ENCODE measurements around the gene GPR82.
A peak's percentile ranks its signal among the peaks of the same experiment; 100 is the strongest.

The GPR82 gene

DNA sequence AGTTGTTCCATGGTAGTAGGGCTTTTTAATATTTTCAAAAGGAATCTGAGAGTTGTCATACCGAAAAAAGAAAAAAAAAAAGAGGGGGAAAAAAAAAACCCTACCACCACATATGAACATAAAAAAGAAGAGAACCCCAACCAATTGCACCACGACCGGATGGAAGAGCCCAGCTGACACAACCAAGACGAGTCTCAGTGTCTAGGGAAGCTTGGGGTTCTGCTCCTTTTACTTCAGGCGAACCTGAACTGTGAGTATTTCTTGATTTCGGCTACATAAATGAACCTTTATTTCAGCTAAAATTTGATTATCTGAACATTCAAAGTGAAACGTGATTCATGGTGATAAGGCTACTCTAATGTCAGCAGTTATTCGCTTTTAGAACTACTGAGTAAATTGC is 35.1 kb upstream of the GPR82 start, which contains the start of gene GPR34:
Gene GPR34, plus strand, starts transcription at position 139 of the 400 bp plus-strand sequence. CDS start 6,661 bp downstream, outside the sequence.
- Histone ChIP-seq H3K4me3 (peak within 1 kb of the TSS; percentile 41), H3K27ac (peak within 1 kb of the TSS in 1 of 2 donors; percentile 66)
- DNase-seq (ENCODE audit: low spot score) = no peak
- TF ChIP-seq, protein P1, sequence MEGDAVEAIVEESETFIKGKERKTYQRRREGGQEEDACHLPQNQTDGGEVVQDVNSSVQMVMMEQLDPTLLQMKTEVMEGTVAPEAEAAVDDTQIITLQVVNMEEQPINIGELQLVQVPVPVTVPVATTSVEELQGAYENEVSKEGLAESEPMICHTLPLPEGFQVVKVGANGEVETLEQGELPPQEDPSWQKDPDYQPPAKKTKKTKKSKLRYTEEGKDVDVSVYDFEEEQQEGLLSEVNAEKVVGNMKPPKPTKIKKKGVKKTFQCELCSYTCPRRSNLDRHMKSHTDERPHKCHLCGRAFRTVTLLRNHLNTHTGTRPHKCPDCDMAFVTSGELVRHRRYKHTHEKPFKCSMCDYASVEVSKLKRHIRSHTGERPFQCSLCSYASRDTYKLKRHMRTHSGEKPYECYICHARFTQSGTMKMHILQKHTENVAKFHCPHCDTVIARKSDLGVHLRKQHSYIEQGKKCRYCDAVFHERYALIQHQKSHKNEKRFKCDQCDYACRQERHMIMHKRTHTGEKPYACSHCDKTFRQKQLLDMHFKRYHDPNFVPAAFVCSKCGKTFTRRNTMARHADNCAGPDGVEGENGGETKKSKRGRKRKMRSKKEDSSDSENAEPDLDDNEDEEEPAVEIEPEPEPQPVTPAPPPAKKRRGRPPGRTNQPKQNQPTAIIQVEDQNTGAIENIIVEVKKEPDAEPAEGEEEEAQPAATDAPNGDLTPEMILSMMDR (IDR thresholded peaks at IDR 0.05) = no peak

DNA sequence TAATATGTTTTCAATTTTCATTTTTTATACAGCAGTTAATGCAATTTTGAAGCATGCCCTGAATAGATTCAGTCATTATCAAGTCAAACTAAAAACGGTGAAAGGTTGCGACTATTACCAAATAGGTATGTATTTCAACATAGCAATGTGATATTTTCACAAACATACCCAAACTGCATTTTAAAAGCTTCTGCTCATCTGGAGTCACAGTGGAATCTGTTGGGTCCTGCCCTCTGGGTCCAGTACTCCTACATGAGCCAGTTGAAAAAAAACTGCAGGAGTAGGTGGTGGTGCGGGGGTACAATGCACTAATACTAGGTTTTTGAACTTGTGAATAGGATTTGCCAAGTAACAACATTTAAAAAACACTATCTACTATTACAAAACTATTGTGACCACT is 34.3 kb upstream of the GPR82 start:
- no peak for DNase-seq (ENCODE audit: low spot score)
- Histone ChIP-seq H3K27ac (peak overlapping the region in 1 of 2 donors; percentile 66), H3K4me3 (peak overlapping the region; percentile 25)
- TF ChIP-seq, protein P1 (IDR thresholded peaks at IDR 0.05) = no peak

DNA sequence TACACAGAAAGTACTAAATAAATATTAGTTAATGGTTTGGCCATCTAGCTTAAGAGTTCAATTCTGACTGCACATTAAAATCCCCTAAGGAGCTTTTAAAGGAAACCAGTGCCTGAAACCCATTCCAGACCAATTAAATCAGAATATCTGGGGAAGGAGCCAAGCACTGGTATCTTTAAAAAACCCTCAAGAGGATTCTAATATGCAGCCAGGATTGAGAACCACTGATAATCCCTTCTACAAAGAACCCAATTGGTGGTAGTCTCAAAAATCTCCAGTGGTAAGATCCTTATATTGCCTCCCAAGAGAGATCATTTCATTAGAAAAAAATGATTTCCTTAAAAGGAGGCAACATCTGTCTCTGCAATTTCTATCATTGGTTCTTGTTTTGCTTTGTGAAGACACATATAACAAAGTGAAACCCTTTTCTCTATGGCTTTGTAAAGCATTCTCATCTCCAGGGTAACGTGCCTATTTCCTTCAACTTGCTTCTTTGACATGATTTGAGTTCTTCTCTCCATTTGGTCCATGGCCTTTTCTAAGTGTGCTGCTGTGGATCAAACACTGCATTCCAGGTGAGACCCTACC is 31.7 kb upstream of the GPR82 start:
- H3K27ac ChIP-seq = peak overlapping the region; percentile 50 to 64
- peak overlapping the region; percentile 12 for H3K4me3 ChIP-seq
- no peak for DNase-seq (ENCODE audit: low spot score)
- TF ChIP-seq, protein P1 (IDR thresholded peaks at IDR 0.05) = no peak

DNA sequence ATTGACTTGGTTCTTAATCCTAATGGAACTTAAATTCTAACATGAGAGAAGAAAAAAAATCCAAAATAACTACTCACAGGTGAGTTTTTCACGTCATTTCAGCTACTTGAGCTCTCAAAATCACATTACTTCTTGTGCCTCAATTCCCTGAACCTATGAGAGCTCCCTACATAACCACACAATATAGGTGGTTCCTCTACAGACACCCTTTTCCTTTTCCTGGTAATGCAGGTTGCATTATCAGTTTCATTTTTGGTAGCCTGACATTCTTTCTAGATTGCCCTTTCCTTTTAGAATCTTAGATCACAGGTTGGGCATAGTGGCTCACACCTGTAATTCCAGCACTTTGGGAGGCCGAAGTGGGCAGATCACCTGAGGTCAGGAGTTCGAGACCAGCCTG is 31.0 kb upstream of the GPR82 start:
- DNase-seq (ENCODE audit: low spot score) = no peak
- TF ChIP-seq, protein P1 (IDR thresholded peaks at IDR 0.05) = no peak
- Histone ChIP-seq H3K27ac (peak overlapping the region in 1 of 2 donors; percentile 64), H3K4me3 (no peak overlapping the region)

DNA sequence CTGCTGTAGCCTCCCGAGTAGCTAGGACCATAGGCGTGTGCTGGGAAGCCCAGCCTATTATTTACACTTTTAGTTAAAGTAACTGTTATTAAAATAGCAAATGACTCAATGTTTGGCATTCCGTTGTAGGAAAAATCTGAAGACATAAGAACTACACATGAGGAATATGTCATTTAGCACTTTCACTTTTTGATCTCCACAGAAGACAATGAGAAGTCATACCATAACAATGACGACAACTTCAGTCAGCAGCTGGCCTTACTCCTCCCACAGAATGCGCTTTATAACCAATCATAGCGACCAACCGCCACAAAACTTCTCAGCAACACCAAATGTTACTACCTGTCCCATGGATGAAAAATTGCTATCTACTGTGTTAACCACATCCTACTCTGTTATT is 28.6 kb upstream of the GPR82 start:
- no peak overlapping the region for H3K27ac ChIP-seq
- TF ChIP-seq, protein P1 (IDR thresholded peaks at IDR 0.05) = no peak
- no peak overlapping the region for H3K4me3 ChIP-seq
- DNase-seq (ENCODE audit: low spot score) = no peak

DNA sequence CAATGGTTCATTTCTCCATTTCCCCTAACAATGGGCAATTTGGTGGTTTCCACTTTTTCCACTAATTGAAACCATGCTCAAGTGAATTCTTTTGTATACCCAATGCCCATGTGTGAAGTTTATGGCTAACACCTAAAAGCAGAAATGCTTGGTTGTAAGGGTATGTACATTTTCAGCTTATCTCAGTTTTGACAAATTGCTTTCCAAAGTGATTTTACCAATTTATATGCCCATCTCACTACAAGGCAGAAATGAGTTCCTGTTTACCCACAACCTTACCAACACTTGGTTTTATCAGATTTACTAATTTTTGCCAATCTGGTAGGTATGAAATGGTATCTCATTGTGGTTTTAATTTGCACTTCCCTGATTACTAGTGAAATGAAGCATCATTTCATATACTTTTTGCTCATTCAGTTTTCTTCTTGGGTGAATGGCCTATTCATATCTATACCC is 20.4 kb upstream of the GPR82 start:
- TF ChIP-seq, protein P1 (IDR thresholded peaks at IDR 0.05) = no peak
- H3K27ac ChIP-seq = no peak overlapping the region
- H3K4me3 ChIP-seq = no peak overlapping the region
- DNase-seq (ENCODE audit: low spot score) = no peak

DNA sequence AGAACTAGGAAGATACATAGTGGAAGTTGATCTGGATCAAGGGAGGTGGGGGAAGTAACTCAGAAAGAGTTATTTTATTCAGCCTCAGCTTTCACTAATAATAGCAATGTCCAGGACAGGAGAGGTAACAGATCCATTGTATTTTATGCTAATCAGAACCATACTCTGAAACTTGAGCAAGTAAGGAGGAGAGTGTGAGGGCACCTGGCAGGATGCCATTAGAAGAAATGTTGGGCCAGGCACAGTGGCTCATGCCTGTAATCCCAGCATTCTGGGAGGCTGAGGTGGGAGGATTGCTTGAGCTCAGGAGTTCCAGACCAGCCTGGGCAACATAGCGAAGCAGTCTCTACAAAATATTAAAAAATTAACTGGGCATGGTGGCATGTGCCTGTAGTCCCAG is 18.9 kb upstream of the GPR82 start:
- Histone ChIP-seq H3K4me3 (no peak overlapping the region), H3K27ac (peak overlapping the region in 1 of 2 donors; percentile 46)
- TF ChIP-seq, protein P1 (IDR thresholded peaks at IDR 0.05) = no peak
- DNase-seq (ENCODE audit: low spot score) = no peak

All from coronary artery (tissue), 2 donors.